Activated T-helper 2 cell treated with anti-CD3 and anti-CD28 coated beads, Interferon-gamma antibody, Interleukin-2, Interleukin-4, amounts not matched to agents 10 μg/mL and 5 μg/mL and 100 μg/mL, durations not matched to agents 14 hours and 24 hours and 36 hours (primary cell): Measurements from ENCODE around the gene CSTF1. TPM values are rescaled to one million over a fixed set of nuclear protein-coding genes. Genes with fewer than 3 reads are reported as not detected.

Source experiments
- DNase-seq: peaks from one replicate; pipeline ENCODE4 v3.0.0; 2021; ENCODE audit warnings: low spot score
- H3K27ac Mint-ChIP-seq: one replicate; pipeline ENCODE4 v1.8.0; 2021; ENCODE audit warnings: mixed read lengths
- H3K27me3 Mint-ChIP-seq: one replicate; pipeline ENCODE4 v1.8.0; 2021; ENCODE audit warnings: low read depth, mixed read lengths
- H3K36me3 Mint-ChIP-seq: one replicate; pipeline ENCODE4 v1.8.0; 2021; ENCODE audit warnings: low read depth, mixed read lengths
- H3K4me1 Mint-ChIP-seq: one replicate; pipeline ENCODE4 v1.8.0; 2021; ENCODE audit warnings: low read depth, mixed read lengths
- H3K4me3 Mint-ChIP-seq: one replicate; pipeline ENCODE4 v1.8.0; 2021; ENCODE audit warnings: low read depth, mild to moderate bottlenecking, moderate library complexity, mixed read lengths
- H3K9me3 Mint-ChIP-seq: one replicate; pipeline ENCODE4 v1.8.0; 2021; ENCODE audit warnings: mixed read lengths
- intact Hi-C: fragments of 100-400 bp; cut with micrococcal nuclease; formaldehyde crosslinking; loops from one replicate; pipeline ENCODE4 v1.15.1; 2023
- total RNA-seq: library from RNA; stranded (reverse); gene quantifications from 2 replicates; pipeline ENCODE4 v1.2.3, GENCODE V29; 2022

CSTF1 gene
- total RNA-seq, 1 donor from 2014 or later, result 51.2 TPM

GRCh38 chr20:56426926-56427325 is 34.5 kb downstream of the CSTF1 start:
- intact Hi-C loops, result no loop called here
- Mint-ChIP-seq H3K36me3 (peaks cover 35% of the 10 kb centered on the region), H3K27ac (no peak overlapping the region), H3K4me1 (peaks cover 46% of the 10 kb centered on the region), H3K27me3 (no peaks in the 10 kb centered on the region), H3K4me3 (no peak overlapping the region), H3K9me3 (no peaks in the 10 kb centered on the region)
- no peak for DNase-seq

- H3K4me3 Mint-ChIP-seq, result no peak overlapping the region
- H3K27me3 Mint-ChIP-seq, result no peaks in the 10 kb centered on the region
- peaks cover 31% of the 10 kb centered on the region for H3K36me3 Mint-ChIP-seq
- H3K4me1 Mint-ChIP-seq, result peaks cover 38% of the 10 kb centered on the region
- intact Hi-C loops, result no loop called here
- no peaks in the 10 kb centered on the region for H3K9me3 Mint-ChIP-seq
- DNase-seq, result no peak
- peak overlapping the region; percentile 32 for H3K27ac Mint-ChIP-seq
Observed at GRCh38 chr20:56427797-56428196, 35.4 kb downstream of the CSTF1 start.

- H3K9me3 Mint-ChIP-seq, result no peaks in the 10 kb centered on the region
- no peak for DNase-seq
- peaks cover 35% of the 10 kb centered on the region for H3K36me3 Mint-ChIP-seq
- H3K27ac Mint-ChIP-seq, result peak overlapping the region; percentile 6
- intact Hi-C loops, result no loop called here
- no peak overlapping the region for H3K4me3 Mint-ChIP-seq
- peaks cover 39% of the 10 kb centered on the region for H3K4me1 Mint-ChIP-seq
- no peaks in the 10 kb centered on the region for H3K27me3 Mint-ChIP-seq
Observed at GRCh38 chr20:56428410-56428809, 36.0 kb downstream of the CSTF1 start.

- Mint-ChIP-seq H3K27me3 (no peaks in the 10 kb centered on the region), H3K4me1 (peaks cover 43% of the 10 kb centered on the region), H3K4me3 (no peak overlapping the region), H3K36me3 (peaks cover 37% of the 10 kb centered on the region), H3K9me3 (no peaks in the 10 kb centered on the region), H3K27ac (peak overlapping the region; percentile 89)
- no peak for DNase-seq
- intact Hi-C loops, result loop anchor here (1.0 kb wide), 1 partner anchor 11 kb away; no protein-coding TSS in a partner anchor
Observed at GRCh38 chr20:56428881-56429280, 36.4 kb downstream of the CSTF1 start.

- H3K9me3 Mint-ChIP-seq, result no peaks in the 10 kb centered on the region
- H3K27me3 Mint-ChIP-seq, result no peaks in the 10 kb centered on the region
- peaks cover 40% of the 10 kb centered on the region for H3K36me3 Mint-ChIP-seq
- peaks cover 47% of the 10 kb centered on the region for H3K4me1 Mint-ChIP-seq
- H3K4me3 Mint-ChIP-seq, result peak overlapping the region; percentile 54
- peak overlapping the region; percentile 89 for H3K27ac Mint-ChIP-seq
- intact Hi-C loops, result loop anchor here (1.0 kb wide), 1 partner anchor 11 kb away; no protein-coding TSS in a partner anchor
- DNase-seq, result no peak
Observed at GRCh38 chr20:56429502-56429901, 37.1 kb downstream of the CSTF1 start.

- no peaks in the 10 kb centered on the region for H3K27me3 Mint-ChIP-seq
- H3K4me3 Mint-ChIP-seq, result peak overlapping the region; percentile 54
- no peak for DNase-seq
- peaks cover 42% of the 10 kb centered on the region for H3K36me3 Mint-ChIP-seq
- peaks cover 48% of the 10 kb centered on the region for H3K4me1 Mint-ChIP-seq
- H3K27ac Mint-ChIP-seq, result peak overlapping the region; percentile 89
- intact Hi-C loops, result loop anchor here (1.0 kb wide), 1 partner anchor 10 kb away; no protein-coding TSS in a partner anchor
- H3K9me3 Mint-ChIP-seq, result no peaks in the 10 kb centered on the region
Observed at GRCh38 chr20:56429941-56430340, 37.5 kb downstream of the CSTF1 start.

- no peaks in the 10 kb centered on the region for H3K27me3 Mint-ChIP-seq
- no peaks in the 10 kb centered on the region for H3K9me3 Mint-ChIP-seq
- peaks cover 49% of the 10 kb centered on the region for H3K4me1 Mint-ChIP-seq
- H3K27ac Mint-ChIP-seq, result no peak overlapping the region
- H3K4me3 Mint-ChIP-seq, result no peak overlapping the region
- peaks cover 43% of the 10 kb centered on the region for H3K36me3 Mint-ChIP-seq
- DNase-seq, result no peak
- intact Hi-C loops, result no loop called here
Observed at GRCh38 chr20:56430461-56430860, 38.0 kb downstream of the CSTF1 start.

- no peaks in the 10 kb centered on the region for H3K9me3 Mint-ChIP-seq
- no peak overlapping the region for H3K27ac Mint-ChIP-seq
- no peaks in the 10 kb centered on the region for H3K27me3 Mint-ChIP-seq
- peaks cover 47% of the 10 kb centered on the region for H3K4me1 Mint-ChIP-seq
- intact Hi-C loops, result no loop called here
- DNase-seq, result no peak
- no peak overlapping the region for H3K4me3 Mint-ChIP-seq
- H3K36me3 Mint-ChIP-seq, result peaks cover 43% of the 10 kb centered on the region
Observed at GRCh38 chr20:56430957-56431356, 38.5 kb downstream of the CSTF1 start.

GRCh38 chr20:56431471-56431870 is 39.0 kb downstream of the CSTF1 start:
- intact Hi-C loops, result no loop called here
- H3K27ac Mint-ChIP-seq, result no peak overlapping the region

GRCh38 chr20:56433221-56433879 is 40.9 kb downstream of the CSTF1 start:
- Mint-ChIP-seq H3K27me3 (no peaks in the 10 kb centered on the region), H3K9me3 (no peaks in the 10 kb centered on the region), H3K4me3 (no peak overlapping the region), H3K27ac (peak overlapping the region; percentile 51), H3K4me1 (peaks cover 39% of the 10 kb centered on the region), H3K36me3 (peaks cover 42% of the 10 kb centered on the region)
- DNase-seq, result no peak
- intact Hi-C loops, result no loop called here

More at GRCh38 chr20:56431471-56431870, 39.0 kb downstream of the CSTF1 start:
- Mint-ChIP-seq H3K4me1 (peaks cover 46% of the 10 kb centered on the region), H3K9me3 (no peaks in the 10 kb centered on the region), H3K4me3 (no peak overlapping the region), H3K27me3 (no peaks in the 10 kb centered on the region), H3K36me3 (peaks cover 43% of the 10 kb centered on the region)
- DNase-seq, result no peak

- H3K36me3 Mint-ChIP-seq, result peaks cover 42% of the 10 kb centered on the region
- H3K9me3 Mint-ChIP-seq, result no peaks in the 10 kb centered on the region
- no peak overlapping the region for H3K4me3 Mint-ChIP-seq
- intact Hi-C loops, result no loop called here
- peak overlapping the region; percentile 51 for H3K27ac Mint-ChIP-seq
- no peak for DNase-seq
- H3K4me1 Mint-ChIP-seq, result peaks cover 42% of the 10 kb centered on the region
- no peaks in the 10 kb centered on the region for H3K27me3 Mint-ChIP-seq
Observed at GRCh38 chr20:56433880-56434255, 41.4 kb downstream of the CSTF1 start.

GRCh38 chr20:56437196-56437960 is 44.9 kb downstream of the CSTF1 start:
- DNase-seq, result no peak
- no peak overlapping the region for H3K4me3 Mint-ChIP-seq
- intact Hi-C loops, result no loop called here
- peak overlapping the region; percentile 6 for H3K27ac Mint-ChIP-seq
- H3K27me3 Mint-ChIP-seq, result no peaks in the 10 kb centered on the region
- H3K36me3 Mint-ChIP-seq, result peaks cover 38% of the 10 kb centered on the region
- peaks cover 44% of the 10 kb centered on the region for H3K4me1 Mint-ChIP-seq
- H3K9me3 Mint-ChIP-seq, result no peaks in the 10 kb centered on the region

GRCh38 chr20:56438284-56438683 is 45.8 kb downstream of the CSTF1 start:
- intact Hi-C loops, result no loop called here
- no peak for DNase-seq
- Mint-ChIP-seq H3K4me1 (peaks cover 46% of the 10 kb centered on the region), H3K9me3 (no peaks in the 10 kb centered on the region), H3K36me3 (peaks cover 36% of the 10 kb centered on the region), H3K27me3 (no peaks in the 10 kb centered on the region), H3K4me3 (no peak overlapping the region), H3K27ac (peak overlapping the region; percentile 56)
